Measurements from ENCODE around the gene PRSS36.
"Not testable (repeated sequence)": the region's sequence is repeated elsewhere in the genome, so short reads cannot be mapped to it uniquely, and the experiment has no call there.

The PRSS36 gene

GRCh38 chr16:31184888-31185287 lies 35.0 kb upstream of the PRSS36 start:
- DNase-seq (ENCODE audit: low read depth in 2 of 3, low spot score in 2 of 3), result no peak

- no peak for DNase-seq (ENCODE audit: low read depth in 2 of 3, low spot score in 2 of 3)
Observed at GRCh38 chr16:31183432-31184428, 33.9 kb upstream of the PRSS36 start.

GRCh38 chr16:31182391-31182790 lies 32.5 kb upstream of the PRSS36 start:
- DNase-seq (ENCODE audit: low read depth in 2 of 3, low spot score in 2 of 3), result no peak

GRCh38 chr16:31181102-31181830 lies 31.4 kb upstream of the PRSS36 start:
- no peak for DNase-seq (ENCODE audit: low read depth in 2 of 3, low spot score in 2 of 3)

GRCh38 chr16:31179747-31180459 lies 30.0 kb upstream of the PRSS36 start, which contains the start of gene FUS:
FUS (plus strand) TSS chr16:31180139; CDS start chr16:31180215, 76 bp downstream.
- peak; percentile 80 to 96 (median 89) for DNase-seq (ENCODE audit: low read depth in 2 of 3, low spot score in 2 of 3)

- DNase-seq (ENCODE audit: low read depth in 2 of 3, low spot score in 2 of 3), result no peak
Observed at GRCh38 chr16:31179219-31179746, 29.4 kb upstream of the PRSS36 start.

- DNase-seq (ENCODE audit: low read depth in 2 of 3, low spot score in 2 of 3), result no peak
Observed at GRCh38 chr16:31177136-31177535, 27.3 kb upstream of the PRSS36 start.

GRCh38 chr16:31170048-31170447 lies 20.2 kb upstream of the PRSS36 start:
- not testable (repeated sequence) for DNase-seq (ENCODE audit: low read depth in 2 of 3, low spot score in 2 of 3)

GRCh38 chr16:31168848-31169247 lies 19.0 kb upstream of the PRSS36 start:
- no peak for DNase-seq (ENCODE audit: low read depth in 2 of 3, low spot score in 2 of 3)

GRCh38 chr16:31167315-31167714 lies 17.4 kb upstream of the PRSS36 start:
- DNase-seq (ENCODE audit: low read depth in 2 of 3, low spot score in 2 of 3), result no peak

GRCh38 chr16:31157136-31157535 lies 7.3 kb upstream of the PRSS36 start:
- DNase-seq (ENCODE audit: low read depth in 2 of 3, low spot score in 2 of 3), result no peak

GRCh38 chr16:31150976-31151375 lies 1.1 kb upstream of the PRSS36 start:
- DNase-seq (ENCODE audit: low read depth in 2 of 3, low spot score in 2 of 3), result not testable (repeated sequence)

GRCh38 chr16:31149332-31149731 lies 534 bp downstream of the PRSS36 start:
- DNase-seq (ENCODE audit: low read depth in 2 of 3, low spot score in 2 of 3), result no peak

- no peak for DNase-seq (ENCODE audit: low read depth in 2 of 3, low spot score in 2 of 3)
Observed at GRCh38 chr16:31148896-31149295, 970 bp downstream of the PRSS36 start.

GRCh38 chr16:31148281-31148728 lies 1.6 kb downstream of the PRSS36 start:
- no peak for DNase-seq (ENCODE audit: low read depth in 2 of 3, low spot score in 2 of 3)

- no peak for DNase-seq (ENCODE audit: low read depth in 2 of 3, low spot score in 2 of 3)
Observed at GRCh38 chr16:31147574-31147973, 2.3 kb downstream of the PRSS36 start.

- no peak for DNase-seq (ENCODE audit: low read depth in 2 of 3, low spot score in 2 of 3)
Observed at GRCh38 chr16:31145398-31145990, 4.4 kb downstream of the PRSS36 start.

GRCh38 chr16:31144418-31144817 lies 5.4 kb downstream of the PRSS36 start:
- DNase-seq (ENCODE audit: low read depth in 2 of 3, low spot score in 2 of 3), result not testable (repeated sequence)

GRCh38 chr16:31143694-31144148 lies 6.1 kb downstream of the PRSS36 start:
- DNase-seq (ENCODE audit: low read depth in 2 of 3, low spot score in 2 of 3), result no peak

GRCh38 chr16:31143011-31143693 lies 6.7 kb downstream of the PRSS36 start:
- peak in 1 of 3 experiments; percentile 10 for DNase-seq (ENCODE audit: low read depth in 2 of 3, low spot score in 2 of 3)

Data from activated CD8-positive, alpha-beta memory T cell treated with anti-CD3 and anti-CD28 coated beads for 48 hours (primary cell).